T-cell (primary cell): ENCODE measurements around the gene ST6GALNAC6. TPM values are rescaled to one million over a fixed set of nuclear protein-coding genes. Genes with fewer than 3 reads are reported as not detected.

Experiments
- ATAC-seq, 4 experiments: fragments of 200-7000 bp in 3 of 4; fragments of 150-1000 bp in 1 of 4; cut with Tn5 transposase; replicated peaks in 1 of 4; 1 replicate in 3 of 4; 2 replicates in 1 of 4; pipeline ENCODE4 v1.10.0; 2021; ENCODE audit warnings: moderate library complexity in 3 of 4, mild to moderate bottlenecking in 2 of 4, moderate number of reproducible peaks in 1 of 4
- CTCF ChIA-PET, 2 donors: fragments of 300-600 bp; sonication (Branson Sonifier 250); formaldehyde crosslinking; loops; one replicate each; lab custom pipeline; 2022; ENCODE audit warnings: antibody characterized with exemption in 2 of 2; lab: Charles Lee
- POLR2A ChIA-PET, 2 donors: fragments of 300-600 bp; sonication (Branson Sonifier 250); formaldehyde crosslinking; loops; one replicate each; lab custom pipeline; 2022; ENCODE audit warnings: antibody characterized with exemption in 2 of 2; lab: Charles Lee
- DNase-seq, 35 experiments: peaks; one replicate each; pipeline versions ENCODE4 v3.0.0 to v3.0.0-alpha.2; 2013 to 2023
- H3K27ac ChIP-seq: one replicate; pipeline ENCODE4 v1.5.1; 2013; ENCODE audit warnings: low read length
- H3K27me3 ChIP-seq, 2 experiments: replicated peaks in 1 of 2; 1 replicate in 1 of 2; 2 replicates in 1 of 2; pipeline versions ENCODE4 v1.6.1 to v1.7.0; 2013; ENCODE audit warnings: low read length in 1 of 2, mixed read lengths in 1 of 2; ENCODE audit not compliant: control insufficient read depth in 2 of 2, insufficient read depth in 2 of 2; ENCODE audit errors: extremely low read depth in 1 of 2
- H3K36me3 ChIP-seq, 2 donors: 1 replicate in 1 of 2; 2 replicates in 1 of 2; pipeline versions ENCODE4 v1.6.1 to v1.7.0; 2013; ENCODE audit warnings: low read length in 1 of 2; ENCODE audit not compliant: control insufficient read depth in 2 of 2, insufficient read depth in 1 of 2; ENCODE audit errors: extremely low read depth in 1 of 2
- H3K4me1 ChIP-seq, 2 experiments: 1 replicate in 1 of 2; 2 replicates in 1 of 2; pipeline versions ENCODE4 v1.6.1 to v1.7.0; 2013; ENCODE audit warnings: low read length in 2 of 2, mixed read lengths in 1 of 2; ENCODE audit not compliant: insufficient read depth in 2 of 2, control insufficient read depth in 1 of 2; ENCODE audit errors: extremely low read depth in 1 of 2
- H3K4me3 ChIP-seq, 2 donors: 1 replicate in 1 of 2; 2 replicates in 1 of 2; pipeline versions ENCODE4 v1.5.1 to v1.7.0; 2013; ENCODE audit warnings: mild to moderate bottlenecking in 2 of 2, low read length in 1 of 2, moderate library complexity in 1 of 2; ENCODE audit not compliant: control insufficient read depth in 1 of 2; ENCODE audit errors: extremely low read depth in 1 of 2
- H3K9me3 ChIP-seq: 2 replicates; pipeline ENCODE4 v1.7.0; 2013
- H3K27ac Mint-ChIP-seq, 2 donors: one replicate each; pipeline ENCODE4 v1.8.0; 2020 to 2021; ENCODE audit warnings: mild to moderate bottlenecking in 2 of 2, mixed read lengths in 2 of 2
- H3K27me3 Mint-ChIP-seq, 2 donors: one replicate each; pipeline ENCODE4 v1.8.0; 2021 to 2022; ENCODE audit warnings: mixed read lengths in 2 of 2
- H3K36me3 Mint-ChIP-seq: one replicate; pipeline ENCODE4 v1.8.0; 2021; ENCODE audit warnings: mixed read lengths
- H3K4me1 Mint-ChIP-seq, 3 donors: one replicate each; pipeline ENCODE4 v1.8.0; 2020 to 2022; ENCODE audit warnings: mixed read lengths in 3 of 3, mild to moderate bottlenecking in 1 of 3
- H3K4me3 Mint-ChIP-seq, 3 donors: one replicate each; pipeline ENCODE4 v1.8.0; 2020 to 2022; ENCODE audit warnings: mild to moderate bottlenecking in 3 of 3, mixed read lengths in 3 of 3, moderate library complexity in 3 of 3
- H3K9me3 Mint-ChIP-seq, 3 donors: one replicate each; pipeline ENCODE4 v1.8.0; 2020 to 2022; ENCODE audit warnings: mixed read lengths in 3 of 3
- whole genome bisulfite sequencing: methylation state at CpG from one replicate; pipeline ENCODE4 v1.1.5; 2013; ENCODE audit warnings: missing lambda C conversion rate; ENCODE audit not compliant: insufficient coverage; 5-methylcytosine and 5-hydroxymethylcytosine counted together
- total RNA-seq, 35 experiments: library from RNA in 6 of 35; stranded (reverse) in 6 of 35; fragments of 120-200 nt in 1 of 35; gene quantifications; one replicate each; pipeline versions ENCODE4 v1.2.1 to v1.2.4 and lab custom pipeline; 2013 to 2026

The ST6GALNAC6 gene
- total RNA-seq, 5 donors from 2014 or later (not counting 1 experiment from before 2014, with no cell fraction given), result 73.0 to 123 (median 86.3) TPM

- DNase-seq (no peak), ATAC-seq (no peak)
- ChIA-PET CTCF (interaction anchor here (0.7 to 2.6 kb wide), 5 partner anchors 11 to 1111 kb away, joined by 3 to 14 read pairs (median 7); partner anchors contain the start of genes PIP5KL1 (in 1 of the 2) and TOR2A (in 1 of the 2)), POLR2A (interaction anchor here (0.5 to 2.0 kb wide), 3 partner anchors 11 to 1263 kb away, joined by 3 to 15 read pairs (median 3); no protein-coding TSS in a partner anchor)
- H3K27ac ChIP-seq, result no peak overlapping the region
- Mint-ChIP-seq H3K4me1 (peaks cover 43 to 65% (median 50%) of the 10 kb centered on the region in 3 donors), H3K27ac (peak overlapping the region; percentile 57 to 83), H3K27me3 (no peaks in the 10 kb centered on the region), H3K9me3 (no peaks in the 10 kb centered on the region), H3K4me3 (peak overlapping the region; percentile 34 to 81 (median 72)), H3K36me3 (peaks cover 10% of the 10 kb centered on the region)
- peaks cover 0 to 14% of the 10 kb centered on the region in 2 experiments for H3K27me3 ChIP-seq
- peaks cover 0 to 6% of the 10 kb centered on the region in 2 donors for H3K36me3 ChIP-seq
- WGBS, result 62% methylated on average over 6 of the region's 6 CpGs
- H3K4me1 ChIP-seq, result peaks cover 16 to 61% of the 10 kb centered on the region in 2 experiments
- H3K9me3 ChIP-seq, result no peaks in the 10 kb centered on the region
- H3K4me3 ChIP-seq, result peak overlapping the region in 1 of 2 donors; percentile 36
These were observed 18.2 kb upstream of the ST6GALNAC6 start for GRCh38 chr9:127917603-127918002.

- H3K4me3 ChIP-seq, result peak within 1 kb of the TSS; percentile 77 to 89
- peaks cover 4 to 12% of the 10 kb centered on the region in 2 donors for H3K36me3 ChIP-seq
- ATAC-seq (peak; percentile 94 to 98 (median 96)), DNase-seq (peak; percentile 83 to 97 (median 92))
- under 1% methylated on average over 65 of the region's 71 CpGs for WGBS
- peaks cover 16 to 58% of the 10 kb centered on the region in 2 experiments for H3K4me1 ChIP-seq
- ChIA-PET POLR2A (interaction anchor here in 1 of 2 donors (0.6 to 2.0 kb wide), 7 partner anchors 11 to 1264 kb away, joined by 3 to 15 read pairs (median 5); partner anchors contain the start of gene ST6GALNAC6), CTCF (interaction anchor here (0.5 to 2.6 kb wide), 15 partner anchors 8 to 1190 kb away, joined by 3 to 14 read pairs (median 4); partner anchors contain the start of genes PIP5KL1 (in 1 of the 2) and TOR2A (in 1 of the 2))
- peak within 1 kb of the TSS; percentile 16 for H3K27ac ChIP-seq
- no peaks in the 10 kb centered on the region for H3K9me3 ChIP-seq
- Mint-ChIP-seq H3K4me1 (peaks cover 43 to 63% (median 49%) of the 10 kb centered on the region in 3 donors), H3K27ac (peak within 1 kb of the TSS; percentile 82 to 89), H3K4me3 (peak within 1 kb of the TSS; percentile 80 to 82 (median 81)), H3K27me3 (no peaks in the 10 kb centered on the region), H3K9me3 (no peaks in the 10 kb centered on the region), H3K36me3 (peaks cover 15% of the 10 kb centered on the region)
- H3K27me3 ChIP-seq, result peaks cover 0 to 10% of the 10 kb centered on the region in 2 experiments
These were observed 17.5 kb upstream of the ST6GALNAC6 start, which contains the start of gene ST6GALNAC4 for GRCh38 chr9:127916720-127917581. ST6GALNAC4 (minus strand) TSS chr9:127917041; CDS start chr9:127916419, 622 bp downstream.

DNA sequence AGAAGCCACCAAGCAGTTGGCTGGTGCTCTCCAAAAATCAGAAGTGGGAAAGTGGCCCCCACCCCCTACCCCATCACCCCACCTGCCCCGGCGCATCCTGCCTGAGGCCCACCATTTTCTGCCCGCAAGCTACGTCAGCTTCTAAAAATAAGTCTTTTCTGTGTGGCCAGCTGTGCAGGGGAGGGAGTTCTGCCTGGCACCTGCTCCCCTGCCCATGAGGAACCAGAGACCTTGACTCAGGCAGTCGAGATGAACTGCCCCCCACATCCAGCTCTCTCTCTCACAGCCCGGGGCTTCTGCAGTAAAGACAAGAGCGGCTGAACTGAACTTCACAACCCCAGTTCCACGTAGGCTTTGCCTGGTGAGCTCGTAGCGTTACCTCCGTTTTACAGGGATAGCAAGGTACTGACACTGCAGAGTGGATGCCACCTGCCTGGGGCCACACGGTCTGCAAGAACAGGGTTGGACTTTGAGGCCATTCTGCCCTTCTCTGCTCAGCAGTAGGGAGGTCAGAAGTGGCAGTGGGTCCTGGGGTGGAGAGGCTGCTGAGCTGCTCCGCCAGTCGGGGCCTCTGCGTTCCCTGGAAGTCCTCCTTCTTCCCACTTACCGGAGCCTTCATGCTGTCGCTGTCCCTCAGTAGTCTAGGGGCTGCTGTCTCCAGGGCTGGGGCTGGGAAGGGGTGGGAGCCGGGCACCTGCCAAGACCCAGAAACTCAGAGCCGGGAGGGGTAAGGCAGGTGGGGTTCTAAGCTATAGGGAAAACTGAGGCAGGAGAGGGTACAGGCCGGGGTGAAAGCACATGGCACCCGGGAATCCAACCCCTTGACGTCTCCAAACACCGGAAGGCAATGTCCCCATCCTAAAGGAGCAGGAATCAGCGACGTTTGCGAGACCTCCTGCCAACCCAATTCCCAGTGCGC lies 16.7 kb upstream of the ST6GALNAC6 start:
- ChIA-PET POLR2A (interaction anchor here (0.6 to 2.0 kb wide), 8 partner anchors 10 to 303 kb away, joined by 3 to 15 read pairs (median 5); partner anchors contain the start of gene ST6GALNAC6 (in 1 of the 2)), CTCF (interaction anchor here (0.5 to 2.6 kb wide), 13 partner anchors 9 to 1189 kb away, joined by 3 to 14 read pairs (median 4); partner anchors contain the start of gene TOR2A (in 1 of the 2))
- Mint-ChIP-seq H3K4me1 (peaks cover 45 to 59% (median 53%) of the 10 kb centered on the region in 3 donors), H3K36me3 (peaks cover 17% of the 10 kb centered on the region), H3K27ac (peak overlapping the region; percentile 82 to 89), H3K4me3 (peak overlapping the region; percentile 80 to 82 (median 81)), H3K9me3 (no peaks in the 10 kb centered on the region), H3K27me3 (no peaks in the 10 kb centered on the region)
- peaks cover 0 to 4% of the 10 kb centered on the region in 2 experiments for H3K27me3 ChIP-seq
- DNase-seq (peak in 26 of 35 experiments; percentile 38 to 64 (median 46)), ATAC-seq (peak in 1 of 4 experiments; percentile 28)
- H3K36me3 ChIP-seq, result peaks cover 5 to 15% of the 10 kb centered on the region in 2 donors
- peak overlapping the region; percentile 44 for H3K27ac ChIP-seq
- H3K4me3 ChIP-seq, result peak overlapping the region; percentile 77 to 89
- no peaks in the 10 kb centered on the region for H3K9me3 ChIP-seq
- H3K4me1 ChIP-seq, result peaks cover 16 to 51% of the 10 kb centered on the region in 2 experiments
- 24% methylated on average over 14 of the region's 27 CpGs for WGBS

GRCh38 chr9:127915325-127915752 lies 15.9 kb upstream of the ST6GALNAC6 start:
- Histone ChIP-seq H3K4me3 (peak overlapping the region in 1 of 2 donors; percentile 5), H3K36me3 (peaks cover 5 to 17% of the 10 kb centered on the region in 2 donors), H3K27ac (peak overlapping the region; percentile 44), H3K4me1 (peaks cover 16 to 52% of the 10 kb centered on the region in 2 experiments), H3K27me3 (no peaks in the 10 kb centered on the region), H3K9me3 (no peaks in the 10 kb centered on the region)
- no peaks in the 10 kb centered on the region for H3K9me3 Mint-ChIP-seq
- ChIA-PET POLR2A (interaction anchor here in 1 of 2 donors (2.0 kb wide), 1 partner anchor 9 kb away, joined by 15 read pairs; no protein-coding TSS in a partner anchor), CTCF (interaction anchor here in 1 of 2 donors (0.9 to 2.6 kb wide), 2 partner anchors 9 to 15 kb away, joined by 3 to 14 read pairs; no protein-coding TSS in a partner anchor)
- WGBS, result 79% methylated on average over 3 of the region's 5 CpGs
- no peak for DNase-seq
- peak overlapping the region; percentile 82 to 89 for H3K27ac Mint-ChIP-seq
- ATAC-seq, result no peak
- peaks cover 47 to 62% (median 59%) of the 10 kb centered on the region in 3 donors for H3K4me1 Mint-ChIP-seq
- H3K27me3 Mint-ChIP-seq, result no peaks in the 10 kb centered on the region
- peaks cover 23% of the 10 kb centered on the region for H3K36me3 Mint-ChIP-seq
- H3K4me3 Mint-ChIP-seq, result peak overlapping the region; percentile 80 to 82 (median 81)

DNA sequence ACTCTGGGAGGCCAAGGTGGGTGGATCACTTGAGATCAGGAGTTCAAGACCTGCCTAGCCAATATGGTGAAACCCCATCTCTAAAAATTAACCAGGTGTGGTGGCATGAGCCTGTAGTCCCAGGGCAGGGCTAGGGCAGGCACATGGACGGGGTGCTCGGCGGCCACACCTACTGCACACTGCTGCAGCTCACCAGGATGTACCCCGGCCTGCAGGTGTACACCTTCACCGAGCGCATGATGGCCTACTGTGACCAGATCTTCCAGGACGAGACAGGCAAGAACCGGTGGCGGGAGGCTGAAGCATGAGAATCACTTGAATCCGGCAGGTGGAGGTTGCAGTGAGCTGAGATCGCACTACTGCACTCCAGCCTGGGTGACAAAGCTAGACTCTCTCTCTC lies 14.3 kb upstream of the ST6GALNAC6 start:
- no peak overlapping the region for H3K27ac ChIP-seq
- peak overlapping the region in 1 of 2 donors; percentile 74 for H3K27ac Mint-ChIP-seq

More for the DNA sequence above, 14.3 kb upstream of the ST6GALNAC6 start:
- ATAC-seq, result no peak
- Histone ChIP-seq H3K4me3 (no peak overlapping the region), H3K9me3 (no peaks in the 10 kb centered on the region), H3K27me3 (no peaks in the 10 kb centered on the region), H3K4me1 (peaks cover 16 to 50% of the 10 kb centered on the region in 2 experiments), H3K36me3 (peaks cover 5 to 24% of the 10 kb centered on the region in 2 donors)
- DNase-seq, result no peak
- Mint-ChIP-seq H3K4me3 (no peak overlapping the region), H3K27me3 (no peaks in the 10 kb centered on the region), H3K36me3 (peaks cover 23% of the 10 kb centered on the region), H3K9me3 (no peaks in the 10 kb centered on the region), H3K4me1 (peaks cover 40 to 53% (median 50%) of the 10 kb centered on the region in 3 donors)
- ChIA-PET POLR2A (interaction anchor here in 1 of 2 donors (0.6 kb wide), 1 partner anchor 118 kb away, joined by 3 read pairs; no protein-coding TSS in a partner anchor), CTCF (interaction anchor here (0.6 to 1.7 kb wide), 3 partner anchors 9 to 179 kb away, joined by 3 to 7 read pairs (median 4); partner anchors contain the start of gene TOR2A (in 1 of the 2))
- WGBS, result 97% methylated on average over 9 of the region's 11 CpGs
